Jurkat, Clone E6-1 (cell line): ENCODE measurements around the gene PIWIL4.
"Not testable (repeated sequence)": the region's sequence is repeated elsewhere in the genome, so short reads cannot be mapped to it uniquely, and the experiment has no call there.

Experiments used
- DNase-seq: peaks from one replicate; pipeline ENCODE4 v3.0.0-alpha.2; 2011; ENCODE audit warnings: low read depth, low spot score
- H3K4me3 ChIP-seq: 2 replicates; pipeline ENCODE4 v1.5.1; 2011; ENCODE audit warnings: mild to moderate bottlenecking, low read length, control low read depth, moderate library complexity

Gene PIWIL4

GRCh38 chr11:94623120-94623735 lies 56.1 kb downstream of the PIWIL4 start:
- H3K4me3 ChIP-seq, result no peak overlapping the region
- peak; percentile 87 for DNase-seq

GRCh38 chr11:94625422-94625821 lies 58.3 kb downstream of the PIWIL4 start:
- not testable (repeated sequence) for DNase-seq, H3K4me3 ChIP-seq

- DNase-seq, H3K4me3 ChIP-seq: not testable (repeated sequence)
Observed at GRCh38 chr11:94627003-94627560, 59.9 kb downstream of the PIWIL4 start.

GRCh38 chr11:94629741-94630140 lies 62.6 kb downstream of the PIWIL4 start:
- DNase-seq, result no peak
- no peak overlapping the region for H3K4me3 ChIP-seq

GRCh38 chr11:94630221-94630620 lies 63.1 kb downstream of the PIWIL4 start:
- no peak overlapping the region for H3K4me3 ChIP-seq
- no peak for DNase-seq

- no peak for DNase-seq
- H3K4me3 ChIP-seq, result no peak overlapping the region
Observed at GRCh38 chr11:94632356-94632755, 65.2 kb downstream of the PIWIL4 start.

- H3K4me3 ChIP-seq, result no peak overlapping the region
- DNase-seq, result peak; percentile 28
Observed at GRCh38 chr11:94635072-94635471, 67.9 kb downstream of the PIWIL4 start.

- H3K4me3 ChIP-seq, result no peak overlapping the region
- no peak for DNase-seq
Observed at GRCh38 chr11:94636388-94636949, 69.3 kb downstream of the PIWIL4 start.

- no peak overlapping the region for H3K4me3 ChIP-seq
- no peak for DNase-seq
Observed at GRCh38 chr11:94638301-94638901, 71.2 kb downstream of the PIWIL4 start.

GRCh38 chr11:94638902-94639373 lies 71.8 kb downstream of the PIWIL4 start:
- peak; percentile 45 for DNase-seq
- H3K4me3 ChIP-seq, result no peak overlapping the region

- DNase-seq, result no peak
- H3K4me3 ChIP-seq, result no peak overlapping the region
Observed at GRCh38 chr11:94639901-94640721, 72.9 kb downstream of the PIWIL4 start.

GRCh38 chr11:94641167-94641761 lies 74.1 kb downstream of the PIWIL4 start:
- no peak overlapping the region for H3K4me3 ChIP-seq
- DNase-seq, result peak; percentile 41

- not testable (repeated sequence) for H3K4me3 ChIP-seq, DNase-seq
Observed at GRCh38 chr11:94643186-94643585, 76.0 kb downstream of the PIWIL4 start.

GRCh38 chr11:94647926-94648325 lies 80.8 kb downstream of the PIWIL4 start:
- no peak overlapping the region for H3K4me3 ChIP-seq
- no peak for DNase-seq

- H3K4me3 ChIP-seq, result no peak overlapping the region
- DNase-seq, result no peak
Observed at GRCh38 chr11:94648789-94649188, 81.6 kb downstream of the PIWIL4 start.

GRCh38 chr11:94649254-94649653 lies 82.1 kb downstream of the PIWIL4 start:
- no peak for DNase-seq
- H3K4me3 ChIP-seq, result no peak overlapping the region

GRCh38 chr11:94649964-94650623 lies 82.9 kb downstream of the PIWIL4 start:
- no peak overlapping the region for H3K4me3 ChIP-seq

GRCh38 chr11:94650756-94651155 lies 83.6 kb downstream of the PIWIL4 start:
- no peak overlapping the region for H3K4me3 ChIP-seq
- no peak for DNase-seq

More at GRCh38 chr11:94649964-94650623, 82.9 kb downstream of the PIWIL4 start:
- DNase-seq, result no peak
